CD4-positive, alpha-beta memory T cell (primary cell): ENCODE data around the gene ROBO1. TPM values are rescaled to one million over a fixed set of nuclear protein-coding genes. Genes with fewer than 3 reads are reported as not detected.

Experiments
- CTCF ChIA-PET: fragments of 350-600 bp; sonication (Branson Sonifier 250); formaldehyde crosslinking; loops from one replicate; lab custom pipeline; 2021; ENCODE audit warnings: inconsistent platforms; ENCODE audit not compliant: partially characterized antibody; lab: Charles Lee
- POLR2A ChIA-PET: fragments of 350-600 bp; sonication (Branson Sonifier 250); formaldehyde crosslinking; loops from one replicate; lab custom pipeline; 2021; ENCODE audit not compliant: partially characterized antibody; lab: Charles Lee
- DNase-seq, 5 donors: peaks; one replicate each; pipeline versions ENCODE4 v3.0.0 to v3.0.0-alpha.2; 2020 to 2022; ENCODE audit warnings: mixed read lengths in 1 of 5
- H3K27ac ChIP-seq: one replicate; pipeline ENCODE4 v1.7.0; 2013; ENCODE audit warnings: low read depth, low read length
- H3K27me3 ChIP-seq: 2 replicates; pipeline ENCODE4 v1.7.0; 2013; ENCODE audit warnings: mild to moderate bottlenecking, low read length, moderate library complexity; ENCODE audit not compliant: insufficient read depth
- H3K36me3 ChIP-seq: 2 replicates; pipeline ENCODE4 v1.7.0; 2013; ENCODE audit warnings: mild to moderate bottlenecking, low read length, moderate library complexity; ENCODE audit not compliant: insufficient read depth
- H3K4me1 ChIP-seq: 2 replicates; pipeline ENCODE4 v1.7.0; 2013; ENCODE audit warnings: mild to moderate bottlenecking, low read length, moderate library complexity; ENCODE audit not compliant: insufficient read depth
- H3K4me3 ChIP-seq, 2 donors: one replicate each; pipeline ENCODE4 v1.7.0; 2013; ENCODE audit warnings: low read length in 2 of 2, mild to moderate bottlenecking in 1 of 2
- H3K9me3 ChIP-seq, 2 donors: one replicate each; pipeline ENCODE4 v1.7.0; 2013; ENCODE audit warnings: low read length in 2 of 2, control low read depth in 1 of 2; ENCODE audit not compliant: control insufficient read depth in 1 of 2
- H3K27ac Mint-ChIP-seq, 7 donors: one replicate each; pipeline ENCODE4 v1.8.0; 2020 to 2021; ENCODE audit warnings: mixed read lengths in 7 of 7, mild to moderate bottlenecking in 6 of 7, inconsistent platforms in 3 of 7, moderate library complexity in 3 of 7
- H3K27me3 Mint-ChIP-seq, 2 donors: one replicate each; pipeline ENCODE4 v1.8.0; 2020 to 2021; ENCODE audit warnings: mixed read lengths in 2 of 2
- H3K36me3 Mint-ChIP-seq, 2 donors: one replicate each; pipeline ENCODE4 v1.8.0; 2020 to 2021; ENCODE audit warnings: mixed read lengths in 2 of 2, inconsistent platforms in 1 of 2, mild to moderate bottlenecking in 1 of 2
- H3K4me1 Mint-ChIP-seq, 4 donors: one replicate each; pipeline ENCODE4 v1.8.0; 2020 to 2021; ENCODE audit warnings: mixed read lengths in 4 of 4, mild to moderate bottlenecking in 1 of 4
- H3K4me3 Mint-ChIP-seq, 8 donors: one replicate each; pipeline ENCODE4 v1.8.0; 2020 to 2021; ENCODE audit warnings: mixed read lengths in 8 of 8, mild to moderate bottlenecking in 7 of 8, moderate library complexity in 6 of 8, inconsistent platforms in 3 of 8
- H3K9me3 Mint-ChIP-seq, 8 donors: one replicate each; pipeline ENCODE4 v1.8.0; 2020 to 2021; ENCODE audit warnings: mixed read lengths in 8 of 8, mild to moderate bottlenecking in 5 of 8, inconsistent platforms in 3 of 8, moderate library complexity in 1 of 8
- intact Hi-C: fragments of 100-400 bp; cut with micrococcal nuclease; formaldehyde crosslinking; loops from one replicate; pipeline ENCODE4 v1.15.1; 2023
- polyA plus RNA-seq, 2 donors: library from polyadenylated mRNA; unstranded; fragments of 300-500 nt; fragmentation: Illumina TruSeq; gene quantifications; one replicate each; pipeline ENCODE4 v1.2.3, GENCODE V29; 2021
- total RNA-seq, 2 experiments: library from RNA; stranded (reverse); gene quantifications; one replicate each; pipeline ENCODE4 v1.2.3, GENCODE V29; 2021

Gene ROBO1
- total and polyA plus RNA-seq, 4 experiments from 2014 or later, result not detected

- Mint-ChIP-seq H3K36me3 (peaks cover 0 to 3% of the 10 kb centered on the region in 2 donors), H3K4me3 (no peak overlapping the region), H3K4me1 (no peaks in the 10 kb centered on the region), H3K27me3 (no peaks in the 10 kb centered on the region), H3K9me3 (peaks cover 0 to 29% (median 11%) of the 10 kb centered on the region in 8 donors), H3K27ac (no peak overlapping the region)
- ChIA-PET CTCF (no interaction called here), POLR2A (no interaction called here)
- intact Hi-C loops, result no loop called here
- Histone ChIP-seq H3K4me3 (no peak overlapping the region), H3K9me3 (no peaks in the 10 kb centered on the region), H3K27ac (no peak overlapping the region), H3K4me1 (no peaks in the 10 kb centered on the region), H3K36me3 (no peaks in the 10 kb centered on the region), H3K27me3 (no peaks in the 10 kb centered on the region)
- no peak for DNase-seq
Measured at GRCh38 chr3:79167651-79168416, 600.0 kb downstream of the ROBO1 start.

DNA sequence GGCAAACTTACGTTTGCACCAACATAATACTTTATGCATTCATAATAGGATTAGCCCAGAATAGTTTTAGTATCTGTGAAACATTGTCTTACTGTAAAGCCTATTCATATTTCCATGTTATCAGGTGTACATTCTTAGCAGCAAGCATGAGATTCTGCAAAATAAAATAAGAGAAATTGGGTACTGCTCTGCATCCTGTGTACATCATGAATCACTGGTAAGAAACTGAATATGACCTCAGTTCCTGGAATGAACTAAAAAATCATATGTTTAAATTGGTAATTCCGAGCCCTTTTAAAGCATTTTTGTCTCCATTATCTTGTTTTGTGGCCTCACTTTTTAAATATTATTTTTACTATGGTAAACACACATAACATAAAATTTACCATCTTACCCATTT, 605.1 kb downstream of the ROBO1 start:
- ChIA-PET POLR2A (no interaction called here), CTCF (no interaction called here)
- H3K27ac Mint-ChIP-seq, result peak overlapping the region in 1 of 7 donors; percentile 47
- Histone ChIP-seq H3K9me3 (no peaks in the 10 kb centered on the region), H3K4me1 (no peaks in the 10 kb centered on the region), H3K27me3 (no peaks in the 10 kb centered on the region), H3K27ac (no peak overlapping the region), H3K4me3 (no peak overlapping the region), H3K36me3 (no peaks in the 10 kb centered on the region)
- DNase-seq, result no peak
- H3K9me3 Mint-ChIP-seq, result peaks cover 0 to 24% (median 9%) of the 10 kb centered on the region in 8 donors
- H3K4me1 Mint-ChIP-seq, result no peaks in the 10 kb centered on the region
- H3K36me3 Mint-ChIP-seq, result no peaks in the 10 kb centered on the region
- H3K4me3 Mint-ChIP-seq, result no peak overlapping the region
- intact Hi-C loops, result no loop called here
- no peaks in the 10 kb centered on the region for H3K27me3 Mint-ChIP-seq

DNA sequence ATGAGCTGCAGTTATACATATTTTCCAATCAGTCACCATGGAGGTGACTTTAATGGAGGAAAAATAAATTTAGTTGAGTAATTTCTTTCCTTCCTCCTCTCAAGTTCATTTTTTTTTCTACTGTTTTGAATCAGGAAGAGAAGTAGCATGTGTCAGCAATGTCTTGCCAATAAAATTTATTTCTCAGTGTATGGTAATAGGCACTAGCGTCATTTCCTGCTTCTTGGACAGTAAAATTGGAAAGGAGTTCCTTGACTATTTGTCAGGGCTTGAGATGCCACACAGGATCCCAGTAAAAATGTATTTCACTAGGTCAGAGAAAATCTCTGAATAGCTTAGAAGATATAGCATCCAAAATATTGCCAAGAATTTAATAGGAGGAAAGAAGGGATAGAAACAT, 605.9 kb downstream of the ROBO1 start:
- H3K27ac Mint-ChIP-seq, result no peak overlapping the region
- Histone ChIP-seq H3K9me3 (no peaks in the 10 kb centered on the region), H3K4me3 (no peak overlapping the region), H3K27ac (no peak overlapping the region), H3K27me3 (no peaks in the 10 kb centered on the region), H3K4me1 (no peaks in the 10 kb centered on the region), H3K36me3 (no peaks in the 10 kb centered on the region)
- H3K4me3 Mint-ChIP-seq, result no peak overlapping the region
- intact Hi-C loops, result no loop called here
- ChIA-PET CTCF (no interaction called here), POLR2A (no interaction called here)
- H3K27me3 Mint-ChIP-seq, result no peaks in the 10 kb centered on the region
- H3K4me1 Mint-ChIP-seq, result no peaks in the 10 kb centered on the region
- H3K36me3 Mint-ChIP-seq, result no peaks in the 10 kb centered on the region
- no peak for DNase-seq
- H3K9me3 Mint-ChIP-seq, result peaks cover 0 to 18% (median 8%) of the 10 kb centered on the region in 8 donors

DNA sequence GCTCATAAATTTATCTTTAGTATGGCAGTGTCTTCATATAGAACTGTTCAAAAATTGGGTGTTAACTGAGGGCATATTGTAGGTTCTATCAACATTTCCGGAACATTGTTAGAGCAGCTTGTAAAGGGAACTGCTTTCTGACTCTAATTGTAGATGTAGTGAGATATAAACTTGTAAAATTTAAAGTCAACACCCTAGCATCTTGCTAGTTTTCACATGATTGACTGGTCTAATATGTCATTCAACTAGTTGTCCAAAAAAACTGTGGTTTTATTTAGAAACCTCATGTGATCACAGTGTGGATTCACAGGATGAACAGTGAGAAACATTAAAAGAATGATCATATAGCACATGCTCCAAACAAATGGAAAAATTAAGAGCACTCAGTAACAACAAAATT, 607.4 kb downstream of the ROBO1 start:
- ChIA-PET CTCF (no interaction called here), POLR2A (no interaction called here)
- no peak overlapping the region for H3K4me3 ChIP-seq
- no peak overlapping the region for H3K27ac Mint-ChIP-seq
- H3K9me3 Mint-ChIP-seq, result peaks cover 0 to 15% (median 6%) of the 10 kb centered on the region in 8 donors
- H3K27me3 ChIP-seq, result no peaks in the 10 kb centered on the region
- H3K27me3 Mint-ChIP-seq, result no peaks in the 10 kb centered on the region
- no peak for DNase-seq
- no peaks in the 10 kb centered on the region for H3K9me3 ChIP-seq
- H3K36me3 ChIP-seq, result no peaks in the 10 kb centered on the region
- no peaks in the 10 kb centered on the region for H3K36me3 Mint-ChIP-seq
- no peak overlapping the region for H3K27ac ChIP-seq
- H3K4me1 Mint-ChIP-seq, result no peaks in the 10 kb centered on the region
- H3K4me3 Mint-ChIP-seq, result no peak overlapping the region
- no peaks in the 10 kb centered on the region for H3K4me1 ChIP-seq
- intact Hi-C loops, result no loop called here

DNA sequence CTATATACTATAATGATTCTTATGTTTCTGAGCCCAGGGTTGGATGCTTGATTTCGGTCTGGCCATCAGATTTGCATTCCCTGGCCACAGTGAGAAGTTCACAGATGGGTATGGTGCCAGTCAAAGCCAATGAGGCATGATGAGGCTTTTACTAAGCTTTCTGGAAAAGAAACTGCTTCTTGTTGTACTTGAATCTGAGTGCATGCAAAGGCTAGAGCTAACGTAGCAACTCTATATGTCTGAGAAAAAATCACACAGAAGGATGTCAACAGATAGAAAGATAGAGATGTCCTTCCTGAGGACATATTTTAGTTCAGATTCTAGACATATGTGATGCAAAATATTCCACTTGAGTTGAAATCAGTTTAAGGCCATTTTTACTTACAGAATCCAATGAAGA, 608.1 kb downstream of the ROBO1 start:
- Histone ChIP-seq H3K27me3 (no peaks in the 10 kb centered on the region), H3K4me1 (no peaks in the 10 kb centered on the region), H3K9me3 (no peaks in the 10 kb centered on the region), H3K27ac (no peak overlapping the region), H3K4me3 (no peak overlapping the region), H3K36me3 (no peaks in the 10 kb centered on the region)
- Mint-ChIP-seq H3K27ac (no peak overlapping the region), H3K36me3 (no peaks in the 10 kb centered on the region), H3K4me3 (no peak overlapping the region), H3K4me1 (no peaks in the 10 kb centered on the region), H3K27me3 (no peaks in the 10 kb centered on the region), H3K9me3 (peaks cover 0 to 16% (median 4%) of the 10 kb centered on the region in 8 donors)
- intact Hi-C loops, result no loop called here
- no peak for DNase-seq
- POLR2A ChIA-PET, result no interaction called here
- CTCF ChIA-PET, result no interaction called here

- intact Hi-C loops, result no loop called here
- no peak overlapping the region for H3K27ac ChIP-seq
- POLR2A ChIA-PET, result no interaction called here
- no peaks in the 10 kb centered on the region for H3K27me3 ChIP-seq
- Mint-ChIP-seq H3K27ac (no peak overlapping the region), H3K9me3 (peaks cover 0 to 10% (median 2%) of the 10 kb centered on the region in 8 donors), H3K27me3 (no peaks in the 10 kb centered on the region), H3K4me1 (no peaks in the 10 kb centered on the region), H3K36me3 (no peaks in the 10 kb centered on the region), H3K4me3 (no peak overlapping the region)
- CTCF ChIA-PET, result no interaction called here
- no peaks in the 10 kb centered on the region for H3K36me3 ChIP-seq
- no peak for DNase-seq
- H3K4me3 ChIP-seq, result no peak overlapping the region
- no peaks in the 10 kb centered on the region for H3K9me3 ChIP-seq
- no peaks in the 10 kb centered on the region for H3K4me1 ChIP-seq
Measured at GRCh38 chr3:79157191-79157590, 610.6 kb downstream of the ROBO1 start.

DNA sequence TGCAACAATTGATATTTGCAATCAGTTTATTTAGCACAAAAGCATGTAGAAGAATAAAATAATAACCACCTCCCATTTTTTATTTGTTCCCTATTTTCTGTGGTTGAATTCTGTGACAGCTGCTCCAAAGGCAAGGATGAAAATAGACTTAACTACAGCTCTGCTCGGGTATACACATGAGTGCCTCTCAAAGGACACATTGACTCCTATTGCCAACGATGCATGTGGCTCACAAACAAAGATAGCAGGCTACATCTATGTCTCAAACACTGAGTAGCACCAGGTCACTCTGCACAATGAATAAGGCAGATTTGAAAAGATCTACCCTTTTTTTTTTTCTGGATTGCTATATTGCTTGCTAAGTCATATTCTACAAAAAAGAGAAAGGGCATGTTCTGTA, 612.9 kb downstream of the ROBO1 start:
- Histone ChIP-seq H3K4me1 (no peaks in the 10 kb centered on the region), H3K27me3 (no peaks in the 10 kb centered on the region), H3K9me3 (peaks cover 0 to under 1% of the 10 kb centered on the region in 2 donors), H3K4me3 (no peak overlapping the region), H3K27ac (no peak overlapping the region), H3K36me3 (no peaks in the 10 kb centered on the region)
- intact Hi-C loops, result no loop called here
- no peaks in the 10 kb centered on the region for H3K4me1 Mint-ChIP-seq
- POLR2A ChIA-PET, result no interaction called here
- H3K27me3 Mint-ChIP-seq, result no peaks in the 10 kb centered on the region
- H3K9me3 Mint-ChIP-seq, result peaks cover 2 to 22% (median 6%) of the 10 kb centered on the region in 8 donors
- no peaks in the 10 kb centered on the region for H3K36me3 Mint-ChIP-seq
- CTCF ChIA-PET, result no interaction called here
- H3K4me3 Mint-ChIP-seq, result no peak overlapping the region
- DNase-seq, result no peak
- no peak overlapping the region for H3K27ac Mint-ChIP-seq
